Mammary epithelial cell (primary cell): ENCODE measurements around the gene HNRNPA2B1.

ENCODE experiments used
- EZH2 ChIP-seq: IDR thresholded peaks from 2 replicates; pipeline ENCODE4 v1.6.1; 2012; ENCODE audit warnings: low read length, inconsistent platforms, borderline replicate concordance
- TF ChIP-seq, protein P1 (sequence below), 2 donors: IDR thresholded peaks in 1 of 2; conservative IDR thresholded peaks in 1 of 2; 2 replicates each; pipeline ENCODE4 v1.5.1; 2011 to 2012; ENCODE audit warnings: inconsistent platforms in 2 of 2, low read length in 2 of 2, mild to moderate bottlenecking in 2 of 2, control low read depth in 1 of 2, low read depth in 1 of 2; ENCODE audit not compliant: insufficient read depth in 1 of 2; ENCODE audit errors: extremely low read depth in 1 of 2

DNA sequence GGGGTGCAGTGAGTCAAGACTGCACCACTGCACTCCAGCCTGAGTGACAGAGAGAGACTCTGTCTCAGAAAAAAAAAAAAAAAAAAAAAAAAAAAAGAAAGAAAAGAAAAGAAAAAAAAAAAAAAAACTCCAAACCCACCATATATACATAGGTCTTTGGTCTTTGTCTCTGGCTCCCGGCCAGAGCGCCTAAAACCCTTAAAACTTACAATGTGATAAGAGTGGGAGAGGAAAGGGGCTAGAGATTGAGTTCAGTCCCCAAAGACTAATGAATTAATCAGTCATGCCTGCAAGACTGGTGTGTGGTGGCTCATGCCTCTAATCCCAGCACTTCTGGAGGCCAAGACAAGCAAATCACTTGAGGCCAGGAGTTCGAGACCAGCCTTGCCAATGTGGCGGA is 55.3 kb downstream of the HNRNPA2B1 start:
- TF ChIP-seq EZH2: no peak
- TF ChIP-seq, protein P1, sequence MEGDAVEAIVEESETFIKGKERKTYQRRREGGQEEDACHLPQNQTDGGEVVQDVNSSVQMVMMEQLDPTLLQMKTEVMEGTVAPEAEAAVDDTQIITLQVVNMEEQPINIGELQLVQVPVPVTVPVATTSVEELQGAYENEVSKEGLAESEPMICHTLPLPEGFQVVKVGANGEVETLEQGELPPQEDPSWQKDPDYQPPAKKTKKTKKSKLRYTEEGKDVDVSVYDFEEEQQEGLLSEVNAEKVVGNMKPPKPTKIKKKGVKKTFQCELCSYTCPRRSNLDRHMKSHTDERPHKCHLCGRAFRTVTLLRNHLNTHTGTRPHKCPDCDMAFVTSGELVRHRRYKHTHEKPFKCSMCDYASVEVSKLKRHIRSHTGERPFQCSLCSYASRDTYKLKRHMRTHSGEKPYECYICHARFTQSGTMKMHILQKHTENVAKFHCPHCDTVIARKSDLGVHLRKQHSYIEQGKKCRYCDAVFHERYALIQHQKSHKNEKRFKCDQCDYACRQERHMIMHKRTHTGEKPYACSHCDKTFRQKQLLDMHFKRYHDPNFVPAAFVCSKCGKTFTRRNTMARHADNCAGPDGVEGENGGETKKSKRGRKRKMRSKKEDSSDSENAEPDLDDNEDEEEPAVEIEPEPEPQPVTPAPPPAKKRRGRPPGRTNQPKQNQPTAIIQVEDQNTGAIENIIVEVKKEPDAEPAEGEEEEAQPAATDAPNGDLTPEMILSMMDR (conservative IDR thresholded peaks at IDR 0.05 in 1 of 2, IDR thresholded peaks at IDR 0.05 in 1 of 2; ENCODE audit: extremely low read depth in 1 of 2, insufficient read depth in 1 of 2, low read depth in 1 of 2, low read length in 2 of 2): no peak
